A549 (cell line): ENCODE results near the gene AGPAT2. TPM values are rescaled to one million over a fixed set of nuclear protein-coding genes. Genes with fewer than 3 reads are reported as not detected.

Experiments
- ATAC-seq, 2 experiments: fragments of 200-7000 bp in 1 of 2; fragments of >200 bp in 1 of 2; cut with Nextera tagmentation in 1 of 2; cut with Tn5 transposase in 1 of 2; 3 replicates each; pipeline versions ENCODE4 v1.8.0 to v1.9.1; 2018 to 2020; ENCODE audit warnings: mild to moderate bottlenecking in 1 of 2, moderate library complexity in 1 of 2
- CTCF ChIA-PET: fragments of 300-600 bp; sonication (Branson Sonifier 250); formaldehyde crosslinking; extraction: SDS; loops from one replicate; lab custom pipeline; 2021; ENCODE audit warnings: antibody characterized with exemption, inconsistent platforms; lab: Yijun Ruan, JAX
- POLR2A ChIA-PET: fragments of 350-600 bp; formaldehyde crosslinking; extraction: SDS; loops from one replicate; lab custom pipeline; 2021; ENCODE audit warnings: antibody characterized with exemption, inconsistent platforms; lab: Yijun Ruan, JAX
- DNase-seq, 2 experiments: peaks; one replicate each; pipeline versions ENCODE4 v3.0.0 to v3.0.0-alpha.2; 2011 to 2016; ENCODE audit warnings: low read depth in 1 of 2, low spot score in 1 of 2
- FAIRE-seq: peaks from 2 replicates; lab custom pipeline; 2011; peaks lifted over from hg19 to GRCh38; lab: Jason Lieb, UNC
- H3K27ac ChIP-seq, 2 experiments: fragments of >200 bp; sonication (Bioruptor Twin); formaldehyde crosslinking; 3 replicates each; pipeline ENCODE4 v1.5.1; 2016 to 2017
- H3K4me1 ChIP-seq: fragments of >200 bp; sonication (Bioruptor Twin); formaldehyde crosslinking; 3 replicates; pipeline ENCODE4 v1.6.1; 2016
- H3K4me2 ChIP-seq: fragments of >200 bp; sonication (Bioruptor Twin); formaldehyde crosslinking; 3 replicates; pipeline ENCODE4 v1.6.1; 2016
- H3K4me3 ChIP-seq: fragments of >200 bp; sonication (Bioruptor Twin); formaldehyde crosslinking; 3 replicates; pipeline ENCODE4 v1.5.1; 2016
- H3K9me3 ChIP-seq: fragments of >200 bp; sonication (Bioruptor Twin); formaldehyde crosslinking; 3 replicates; pipeline ENCODE4 v1.6.1; 2016
- BHLHE40 ChIP-seq: IDR thresholded peaks from 2 replicates; pipeline ENCODE4 v1.6.1; 2012; ENCODE audit warnings: low read depth, low read length, inconsistent platforms
- CBX2 ChIP-seq: fragments of 200-600 bp; sonication (generic); IDR thresholded peaks from 2 replicates; pipeline ENCODE4 v1.6.1; 2016; ENCODE audit warnings: low read depth, mild to moderate bottlenecking, borderline replicate concordance
- CBX8 ChIP-seq: fragments of 200-600 bp; sonication (generic); IDR thresholded peaks from 2 replicates; pipeline ENCODE4 v1.6.1; 2016
- EHF ChIP-seq: fragments of 250-450 bp; sonication (Bioruptor Pico); IDR thresholded peaks from 2 replicates; pipeline ENCODE4 v1.5.0; 2020; ENCODE audit warnings: mild to moderate bottlenecking
- FOSB ChIP-seq: fragments of 250-450 bp; sonication (Bioruptor Pico); IDR thresholded peaks from 2 replicates; pipeline ENCODE4 v1.5.0; 2020; ENCODE audit warnings: mild to moderate bottlenecking, moderate library complexity
- FOSL2 ChIP-seq, 2 experiments: fragments of 450-650 bp in 1 of 2; fragments of >200 bp in 1 of 2; sonication (Bioruptor Twin) in 1 of 2; formaldehyde crosslinking; IDR thresholded peaks; 2 replicates each; pipeline versions ENCODE4 v1.5.0 to v1.6.1; 2016 to 2020; ENCODE audit warnings: mild to moderate bottlenecking in 1 of 2, moderate library complexity in 1 of 2
- HDAC2 ChIP-seq: fragments of 200-600 bp; sonication (generic); IDR thresholded peaks from 2 replicates; pipeline ENCODE4 v1.6.1; 2016
- HEYL ChIP-seq: fragments of 250-450 bp; sonication (Bioruptor Pico); IDR thresholded peaks from 2 replicates; pipeline ENCODE4 v1.8.0; 2021; ENCODE audit warnings: mild to moderate bottlenecking, moderate library complexity
- HOXB13 ChIP-seq: fragments of 250-450 bp; sonication (Bioruptor Pico); IDR thresholded peaks from 2 replicates; pipeline ENCODE4 v1.5.0; 2020; ENCODE audit warnings: low read depth, mild to moderate bottlenecking, moderate library complexity
- JUN ChIP-seq, 2 experiments: fragments of >200 bp; sonication (Bioruptor Twin); formaldehyde crosslinking; IDR thresholded peaks; 2 replicates in 1 of 2; 3 replicates in 1 of 2; pipeline ENCODE4 v1.6.1; 2016 to 2017
- JUNB ChIP-seq: fragments of >200 bp; sonication (Bioruptor Twin); formaldehyde crosslinking; IDR thresholded peaks from 2 replicates; pipeline ENCODE4 v1.6.1; 2016
- MAZ ChIP-seq: fragments of 150-350 bp; IDR thresholded peaks from 2 replicates; pipeline ENCODE4 v1.6.1; 2014; ENCODE audit warnings: antibody characterized with exemption, low read depth, low read length, borderline replicate concordance
- NFE2L2 ChIP-seq: fragments of 150-350 bp; conservative IDR thresholded peaks from 2 replicates; pipeline ENCODE4 v1.6.1; 2014; ENCODE audit warnings: low read length
- RARB ChIP-seq: fragments of 250-450 bp; sonication (Bioruptor Pico); IDR thresholded peaks from 2 replicates; pipeline ENCODE4 v1.8.0; 2021; ENCODE audit warnings: mild to moderate bottlenecking, moderate library complexity
- RCOR1 ChIP-seq: fragments of 150-350 bp; IDR thresholded peaks from 2 replicates; pipeline ENCODE4 v1.6.1; 2014; ENCODE audit warnings: antibody characterized with exemption, low read length, low read depth
- SMC3 ChIP-seq: fragments of >200 bp; sonication (Bioruptor Twin); formaldehyde crosslinking; IDR thresholded peaks from 3 replicates; pipeline ENCODE4 v1.6.1; 2018; ENCODE audit warnings: inconsistent platforms
- TP53 ChIP-seq: fragments of 250-450 bp; sonication (Bioruptor Pico); IDR thresholded peaks from 2 replicates; pipeline ENCODE4 v1.5.0; 2021; ENCODE audit warnings: mild to moderate bottlenecking, moderate library complexity
- ZSCAN20 ChIP-seq: fragments of 250-450 bp; sonication (Bioruptor Pico); IDR thresholded peaks from 2 replicates; pipeline ENCODE4 v1.8.0; 2022; ENCODE audit warnings: mild to moderate bottlenecking, moderate library complexity
- WGBS: methylation state at CpG from one replicate; pipeline ENCODE4 v1.1.6; 2017; ENCODE audit errors: missing lambda C conversion rate; 5-methylcytosine and 5-hydroxymethylcytosine counted together
- polyA plus RNA-seq, 4 experiments: library from polyadenylated mRNA; depleted of rRNA in 3 of 4; stranded (reverse); fragments of >200 nt; fragmentation: RNase III in 1 of 4; extraction: RNeasy Plus Mini Kit Qiagen cat#74134 plus additional on column Dnase treatment in 1 of 4; gene quantifications; 2 replicates in 3 of 4; 3 replicates in 1 of 4; pipeline ENCODE4 v1.2.3, GENCODE V29; 2011 to 2017
- TF ChIP-seq, protein P1 (sequence below): IDR thresholded peaks from 2 replicates; pipeline ENCODE4 v1.6.1; 2012; ENCODE audit warnings: low read depth, borderline replicate concordance
- TF ChIP-seq, protein P2 (sequence below): fragments of 150-350 bp; IDR thresholded peaks from 2 replicates; pipeline ENCODE4 v1.6.1; 2014; ENCODE audit warnings: low read depth, mild to moderate bottlenecking, low read length
- TF ChIP-seq, protein P3 (sequence below): fragments of 250-450 bp; sonication (Bioruptor Pico); IDR thresholded peaks from 2 replicates; pipeline ENCODE4 v1.5.0; 2020; ENCODE audit warnings: low read depth, mild to moderate bottlenecking, moderate library complexity

The AGPAT2 gene
- polyA plus RNA-seq, 2 of the 4 experiments (the other 2 are of a cell fraction) = 32.3 to 49.5 TPM

DNA sequence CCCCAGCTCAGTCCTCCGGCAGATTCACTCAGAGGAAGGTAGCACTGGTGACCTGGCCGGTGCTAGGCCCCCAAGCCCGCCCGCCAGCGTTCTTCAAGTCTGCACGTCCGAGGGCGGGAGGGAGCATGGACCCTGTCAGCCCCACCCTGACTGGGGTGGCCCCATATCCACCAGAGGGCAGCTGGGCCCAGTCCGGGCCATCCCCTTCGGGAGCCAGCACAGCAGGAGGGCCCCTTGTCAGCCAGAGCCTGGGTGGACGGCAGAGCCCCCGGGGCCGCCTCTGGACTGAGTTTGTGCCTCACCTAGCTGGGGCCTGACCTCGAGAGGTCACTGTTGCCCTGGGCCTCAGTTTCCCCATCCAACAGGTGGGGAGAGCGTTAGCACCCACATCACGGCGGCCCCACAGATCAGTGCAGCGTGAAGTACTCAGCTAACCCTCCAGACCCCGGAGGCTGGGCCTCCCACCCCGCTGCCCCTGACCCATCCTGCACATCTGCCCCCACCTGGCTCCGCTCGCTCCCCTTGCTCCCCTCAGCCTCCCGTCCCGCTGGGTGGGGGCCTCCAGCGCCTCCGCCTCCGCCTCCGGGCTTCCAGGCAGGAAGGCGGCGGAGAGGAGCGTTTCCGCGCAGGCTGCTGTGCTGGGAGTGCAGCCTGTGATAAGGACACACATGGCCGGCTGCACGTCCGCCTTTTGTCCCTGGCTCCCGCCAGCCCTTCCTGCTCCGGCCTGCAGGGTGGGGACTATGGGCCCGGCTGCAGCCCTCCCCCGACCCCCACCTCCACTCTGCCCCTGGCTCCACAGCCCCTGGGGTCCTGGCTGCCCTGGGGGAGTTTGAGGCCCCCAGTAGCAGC lies 41.1 kb downstream of the AGPAT2 start (continued):
- TF ChIP-seq HOXB13 (CRISPR knock-in tag) (no peak), HDAC2 (no peak), RARB (CRISPR knock-in tag) (no peak)
- TF ChIP-seq, protein P1, sequence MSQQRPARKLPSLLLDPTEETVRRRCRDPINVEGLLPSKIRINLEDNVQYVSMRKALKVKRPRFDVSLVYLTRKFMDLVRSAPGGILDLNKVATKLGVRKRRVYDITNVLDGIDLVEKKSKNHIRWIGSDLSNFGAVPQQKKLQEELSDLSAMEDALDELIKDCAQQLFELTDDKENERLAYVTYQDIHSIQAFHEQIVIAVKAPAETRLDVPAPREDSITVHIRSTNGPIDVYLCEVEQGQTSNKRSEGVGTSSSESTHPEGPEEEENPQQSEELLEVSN = no peak

DNA sequence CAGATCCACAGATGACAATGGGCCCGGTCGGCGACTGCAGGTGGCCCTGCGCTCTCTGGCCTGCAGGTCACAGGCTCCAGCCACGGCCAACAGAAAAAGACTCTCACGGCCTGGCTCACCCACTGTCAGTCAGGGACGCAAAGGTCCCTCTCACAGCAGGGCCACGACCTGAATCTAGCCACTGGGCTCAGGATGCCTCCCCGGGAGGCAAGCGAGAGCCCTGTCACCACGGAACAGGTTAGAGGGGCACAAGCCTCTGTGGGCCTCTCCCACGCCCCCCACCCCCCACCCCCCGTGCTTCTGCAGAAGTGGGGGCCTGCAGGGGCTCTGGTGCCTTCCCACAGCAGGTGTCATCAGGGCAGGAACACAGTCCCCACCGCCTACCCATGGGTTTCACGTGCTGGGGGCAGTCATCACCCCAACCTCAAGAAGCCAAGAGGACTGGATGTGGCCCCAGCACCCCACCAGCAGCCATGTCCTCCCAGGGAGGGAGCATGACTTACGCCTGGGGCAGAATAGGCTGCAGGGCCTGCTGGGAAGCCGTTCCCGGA lies 41.8 kb downstream of the AGPAT2 start:
- Histone ChIP-seq H3K9me3 (no peaks in the 10 kb centered on the region), H3K4me3 (no peak overlapping the region), H3K27ac (no peak overlapping the region; a peak in 1 of 6 replicates), H3K4me1 (peaks cover 12% of the 10 kb centered on the region), H3K4me2 (no peak overlapping the region)
- POLR2A ChIA-PET = no interaction called here
- WGBS = 79% methylated on average over 17 of the region's 18 CpGs
- CTCF ChIA-PET = interaction anchor here (0.7 to 17.6 kb wide), 27 partner anchors 11 to 253 kb away, joined by 3 to 313 read pairs (median 5); partner anchors contain the start of genes EGFL7 and INPP5E
- TF ChIP-seq CBX2 = no peak
- no peak for TF ChIP-seq NFE2L2
- TF ChIP-seq CBX8 = no peak
- no peak for TF ChIP-seq JUNB
- TF ChIP-seq TP53 = no peak
- no peak for TF ChIP-seq HEYL (CRISPR knock-in tag)
- no peak for TF ChIP-seq RCOR1
- TF ChIP-seq FOSL2 (IDR thresholded peaks at IDR 0.05) = no peak
- no peak for TF ChIP-seq FOSL2 (CRISPR knock-in tag; IDR thresholded peaks at IDR 0.05)
- no peak for TF ChIP-seq JUN (IDR thresholded peaks at IDR 0.05)
- TF ChIP-seq SMC3 = no peak
- TF ChIP-seq, protein P2, sequence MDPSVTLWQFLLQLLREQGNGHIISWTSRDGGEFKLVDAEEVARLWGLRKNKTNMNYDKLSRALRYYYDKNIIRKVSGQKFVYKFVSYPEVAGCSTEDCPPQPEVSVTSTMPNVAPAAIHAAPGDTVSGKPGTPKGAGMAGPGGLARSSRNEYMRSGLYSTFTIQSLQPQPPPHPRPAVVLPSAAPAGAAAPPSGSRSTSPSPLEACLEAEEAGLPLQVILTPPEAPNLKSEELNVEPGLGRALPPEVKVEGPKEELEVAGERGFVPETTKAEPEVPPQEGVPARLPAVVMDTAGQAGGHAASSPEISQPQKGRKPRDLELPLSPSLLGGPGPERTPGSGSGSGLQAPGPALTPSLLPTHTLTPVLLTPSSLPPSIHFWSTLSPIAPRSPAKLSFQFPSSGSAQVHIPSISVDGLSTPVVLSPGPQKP = no peak
- TF ChIP-seq EHF = no peak
- no peak for TF ChIP-seq MAZ
- TF ChIP-seq, protein P3, sequence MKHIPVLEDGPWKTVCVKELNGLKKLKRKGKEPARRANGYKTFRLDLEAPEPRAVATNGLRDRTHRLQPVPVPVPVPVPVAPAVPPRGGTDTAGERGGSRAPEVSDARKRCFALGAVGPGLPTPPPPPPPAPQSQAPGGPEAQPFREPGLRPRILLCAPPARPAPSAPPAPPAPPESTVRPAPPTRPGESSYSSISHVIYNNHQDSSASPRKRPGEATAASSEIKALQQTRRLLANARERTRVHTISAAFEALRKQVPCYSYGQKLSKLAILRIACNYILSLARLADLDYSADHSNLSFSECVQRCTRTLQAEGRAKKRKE (CRISPR knock-in tag) = no peak
- TF ChIP-seq BHLHE40 = no peak
- no peak for TF ChIP-seq FOSB
- no peak for TF ChIP-seq ZSCAN20 (CRISPR knock-in tag)
- DNase-seq = no peak
- ATAC-seq = no peak
- no peak for FAIRE-seq
